Mesenchymal stem cell (in vitro differentiated cells and primary cell): ENCODE results near the gene GPR148.
A peak's percentile ranks its signal among the peaks of the same experiment; 100 is the strongest.

Experiments used
- DNase-seq: peaks from one replicate; pipeline ENCODE4 v3.0.0-alpha.2; 2013
- H2AFZ ChIP-seq: one replicate; pipeline ENCODE4 v1.6.1; 2013; ENCODE audit warnings: low read depth, mild to moderate bottlenecking, control low read depth, inconsistent platforms, low read length, moderate library complexity
- H2AK5ac ChIP-seq: 2 replicates; pipeline ENCODE4 v1.6.1; 2013; ENCODE audit warnings: low read length, moderate library complexity, mild to moderate bottlenecking, inconsistent platforms; ENCODE audit not compliant: severe bottlenecking
- H2BK120ac ChIP-seq: one replicate; pipeline ENCODE4 v1.6.1; 2013; ENCODE audit warnings: low read depth, mild to moderate bottlenecking, inconsistent platforms, low read length, moderate library complexity
- H2BK12ac ChIP-seq, 2 experiments: one replicate each; pipeline ENCODE4 v1.6.1; 2013; ENCODE audit warnings: inconsistent platforms in 2 of 2, low read length in 2 of 2, mild to moderate bottlenecking in 2 of 2, moderate library complexity in 2 of 2, control low read depth in 1 of 2
- H2BK15ac ChIP-seq: one replicate; pipeline ENCODE4 v1.6.1; 2013; ENCODE audit warnings: mild to moderate bottlenecking, low read depth, inconsistent platforms; ENCODE audit not compliant: poor library complexity, severe bottlenecking
- H2BK5ac ChIP-seq: 2 replicates; pipeline ENCODE4 v1.6.1; 2013; ENCODE audit warnings: low read depth, mild to moderate bottlenecking, low read length, control low read depth, inconsistent platforms; ENCODE audit not compliant: poor library complexity, severe bottlenecking
- H3K14ac ChIP-seq, 2 experiments: one replicate each; pipeline ENCODE4 v1.6.1; 2013; ENCODE audit warnings: inconsistent platforms in 2 of 2, low read length in 2 of 2, control low read depth in 1 of 2, mild to moderate bottlenecking in 1 of 2, moderate library complexity in 1 of 2
- H3K18ac ChIP-seq, 2 experiments: one replicate each; pipeline ENCODE4 v1.6.1; 2013; ENCODE audit warnings: inconsistent platforms in 2 of 2, low read length in 2 of 2, control low read depth in 1 of 2, low read depth in 1 of 2, mild to moderate bottlenecking in 1 of 2
- H3K23ac ChIP-seq, 2 experiments: one replicate each; pipeline ENCODE4 v1.6.1; 2013; ENCODE audit warnings: inconsistent platforms in 2 of 2, low read length in 2 of 2, mild to moderate bottlenecking in 2 of 2, moderate library complexity in 2 of 2, control low read depth in 1 of 2
- H3K27ac ChIP-seq: 2 replicates; pipeline ENCODE4 v1.5.1; 2013; ENCODE audit warnings: mild to moderate bottlenecking, moderate library complexity, low read length, control low read depth, inconsistent platforms; ENCODE audit not compliant: poor library complexity, severe bottlenecking
- H3K27me3 ChIP-seq, 2 experiments: 2 replicates each; pipeline versions ENCODE4 v1.6.1 to v1.7.0; 2013; ENCODE audit warnings: low read length in 2 of 2, mild to moderate bottlenecking in 2 of 2, moderate library complexity in 2 of 2, control low read depth in 1 of 2, inconsistent platforms in 1 of 2; ENCODE audit not compliant: control insufficient read depth in 1 of 2, insufficient read depth in 1 of 2
- H3K36me3 ChIP-seq, 2 experiments: 2 replicates each; pipeline versions ENCODE4 v1.6.1 to v1.7.0; 2013; ENCODE audit warnings: low read length in 2 of 2, control low read depth in 1 of 2, inconsistent platforms in 1 of 2, low read depth in 1 of 2, mild to moderate bottlenecking in 1 of 2; ENCODE audit not compliant: insufficient read depth in 2 of 2, control insufficient read depth in 1 of 2
- H3K4ac ChIP-seq, 2 experiments: one replicate each; pipeline ENCODE4 v1.6.1; 2013; ENCODE audit warnings: inconsistent platforms in 2 of 2, low read length in 2 of 2, mild to moderate bottlenecking in 2 of 2, moderate library complexity in 2 of 2, control low read depth in 1 of 2, low read depth in 1 of 2
- H3K4me1 ChIP-seq: 2 replicates; pipeline ENCODE4 v1.6.1; 2013; ENCODE audit warnings: low read depth, low read length, control low read depth; ENCODE audit not compliant: control insufficient read depth, insufficient read depth
- H3K4me2 ChIP-seq: 2 replicates; pipeline ENCODE4 v1.6.1; 2013; ENCODE audit warnings: low read length, mild to moderate bottlenecking, inconsistent platforms; ENCODE audit not compliant: poor library complexity, severe bottlenecking
- H3K4me3 ChIP-seq, 2 experiments: 2 replicates each; pipeline versions ENCODE4 v1.5.1 to v1.7.0; 2013; ENCODE audit warnings: low read length in 2 of 2, mild to moderate bottlenecking in 2 of 2, control low read depth in 1 of 2, low read depth in 1 of 2; ENCODE audit not compliant: insufficient read depth in 1 of 2
- H3K79me1 ChIP-seq: replicated peaks from 2 replicates; pipeline ENCODE4 v1.6.1; 2013; ENCODE audit warnings: mild to moderate bottlenecking, control low read depth, low read length, inconsistent platforms; ENCODE audit not compliant: poor library complexity, severe bottlenecking
- H3K9ac ChIP-seq: 2 replicates; pipeline ENCODE4 v1.7.0; 2013; ENCODE audit warnings: mild to moderate bottlenecking, low read length, moderate library complexity
- H3K9me3 ChIP-seq: 2 replicates; pipeline ENCODE4 v1.7.0; 2013; ENCODE audit warnings: mild to moderate bottlenecking, low read length; ENCODE audit not compliant: control insufficient read depth
- H4K8ac ChIP-seq: one replicate; pipeline ENCODE4 v1.6.1; 2013; ENCODE audit warnings: inconsistent platforms, mild to moderate bottlenecking, low read length, moderate library complexity
- H4K91ac ChIP-seq: one replicate; pipeline ENCODE4 v1.6.1; 2013; ENCODE audit warnings: mild to moderate bottlenecking, low read length, inconsistent platforms
- WGBS: methylation state at CpG from one replicate; pipeline ENCODE4 v1.1.7; 2013; ENCODE audit warnings: mixed read lengths; 5-methylcytosine and 5-hydroxymethylcytosine counted together

The GPR148 gene

DNA sequence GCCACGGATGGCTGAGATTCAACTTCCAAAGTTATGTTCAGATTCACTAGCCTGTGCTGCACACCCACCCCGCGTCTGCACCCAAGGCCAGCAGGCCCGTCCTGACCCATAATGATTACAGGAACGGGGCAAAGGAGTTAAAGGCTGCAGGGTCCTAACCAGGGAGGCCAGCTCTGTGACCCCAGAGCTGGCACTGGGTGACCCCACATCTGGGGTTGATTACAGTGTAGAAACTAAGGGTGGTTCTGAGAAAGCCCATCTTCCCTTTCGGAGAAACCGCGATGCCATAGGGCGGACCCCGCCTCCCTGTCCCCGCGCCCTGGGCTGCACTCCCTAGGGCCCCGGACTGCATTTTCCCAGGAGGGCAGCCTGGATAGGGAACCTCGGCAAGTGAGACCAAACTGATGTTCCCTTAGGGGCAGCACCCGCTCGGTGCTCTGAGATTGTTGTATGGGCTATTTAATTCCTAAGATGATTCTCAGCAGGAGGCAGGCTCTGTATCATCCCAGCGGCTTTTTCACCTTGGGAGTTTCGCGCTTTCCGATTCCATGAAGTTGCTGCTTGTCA lies 2.2 kb upstream of the GPR148 start:
- Histone ChIP-seq H3K23ac (no peak overlapping the region), H2BK120ac (no peak overlapping the region), H3K9ac (peak overlapping the region; percentile 83), H3K4me2 (peak overlapping the region; percentile 89), H4K91ac (no peak overlapping the region), H3K79me1 (no peaks in the 10 kb centered on the region), H2BK5ac (no peak overlapping the region), H2AFZ (no peak overlapping the region), H3K18ac (no peak overlapping the region), H3K4ac (no peak overlapping the region), H3K4me3 (peak overlapping the region; percentile 51 to 80), H3K36me3 (no peaks in the 10 kb centered on the region), H3K9me3 (no peaks in the 10 kb centered on the region), H3K4me1 (peaks cover 17% of the 10 kb centered on the region), H2BK12ac (no peak overlapping the region), H2AK5ac (no peak overlapping the region), H4K8ac (no peak overlapping the region), H2BK15ac (no peak overlapping the region), H3K27ac (no peak overlapping the region), H3K14ac (no peak overlapping the region), H3K27me3 (peaks cover 5 to 8% of the 10 kb centered on the region in 2 experiments)
- 35% methylated on average over 20 of the region's 20 CpGs for WGBS
- no peak for DNase-seq

DNA sequence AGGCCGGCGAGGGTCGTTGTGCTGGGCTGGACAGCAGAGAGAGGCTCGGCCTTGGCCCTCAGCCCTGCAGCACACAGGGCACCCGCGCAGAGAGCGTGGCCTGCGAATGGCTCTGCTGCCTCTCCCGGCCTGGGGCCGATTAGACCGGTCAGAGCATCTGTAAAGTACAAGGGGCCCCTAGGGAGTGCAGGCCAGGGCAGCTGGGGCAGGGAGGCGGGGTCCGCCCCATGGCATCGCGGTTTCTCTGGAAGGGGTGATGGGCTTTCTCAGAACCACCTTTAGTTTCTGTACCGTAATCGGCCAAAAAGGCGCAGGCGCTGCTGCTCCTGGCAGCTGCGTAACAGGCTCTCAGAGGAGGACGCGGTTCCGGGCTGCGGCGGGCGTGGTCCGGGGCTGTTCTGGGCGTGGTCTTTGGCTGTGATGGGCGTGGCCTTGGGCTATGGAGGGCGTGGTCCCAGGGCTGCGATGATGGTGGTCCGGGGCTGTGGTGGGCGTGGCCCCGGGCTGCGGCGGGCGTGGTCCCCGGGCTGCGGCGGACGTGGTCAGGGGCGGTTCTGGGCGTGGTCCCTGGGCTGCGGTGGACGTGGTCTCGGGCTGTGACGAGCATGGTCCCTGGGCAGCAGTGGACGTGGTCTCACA lies 1.5 kb upstream of the GPR148 start:
- Histone ChIP-seq H2BK12ac (no peak overlapping the region), H3K4me1 (peaks cover 17% of the 10 kb centered on the region), H2AFZ (peak overlapping the region; percentile 54), H3K4me2 (peak overlapping the region; percentile 89), H3K9ac (peak overlapping the region; percentile 83), H3K27ac (no peak overlapping the region), H3K4me3 (peak overlapping the region; percentile 51 to 80), H4K91ac (peak overlapping the region; percentile 20), H2BK120ac (no peak overlapping the region), H3K9me3 (no peaks in the 10 kb centered on the region), H3K4ac (no peak overlapping the region), H3K18ac (peak overlapping the region in 1 of 2 experiments; percentile 22), H2BK5ac (no peak overlapping the region), H3K14ac (no peak overlapping the region), H2BK15ac (no peak overlapping the region), H3K23ac (no peak overlapping the region), H4K8ac (no peak overlapping the region), H3K27me3 (peaks cover 5 to 8% of the 10 kb centered on the region in 2 experiments), H3K79me1 (no peaks in the 10 kb centered on the region), H2AK5ac (no peak overlapping the region), H3K36me3 (no peaks in the 10 kb centered on the region)
- peak; percentile 30 for DNase-seq
- under 1% methylated on average over 36 of the region's 48 CpGs for WGBS

- no peaks in the 10 kb centered on the region for H3K79me1 ChIP-seq
- H2BK15ac ChIP-seq: no peak overlapping the region
- no peak overlapping the region for H3K9ac ChIP-seq
- H4K91ac ChIP-seq: peak overlapping the region; percentile 20
- no peak overlapping the region for H4K8ac ChIP-seq
- peaks cover 17% of the 10 kb centered on the region for H3K4me1 ChIP-seq
- H2AFZ ChIP-seq: peak overlapping the region; percentile 20
- H3K14ac ChIP-seq: no peak overlapping the region
- H2BK5ac ChIP-seq: no peak overlapping the region
- H2AK5ac ChIP-seq: no peak overlapping the region
- H3K23ac ChIP-seq: no peak overlapping the region
- H3K27me3 ChIP-seq: peaks cover 5 to 8% of the 10 kb centered on the region in 2 experiments
- no peak for DNase-seq
- peak overlapping the region; percentile 51 to 80 for H3K4me3 ChIP-seq
- no peak overlapping the region for H2BK120ac ChIP-seq
- H3K4ac ChIP-seq: no peak overlapping the region
- no peaks in the 10 kb centered on the region for H3K36me3 ChIP-seq
- no peak overlapping the region for H2BK12ac ChIP-seq
- H3K18ac ChIP-seq: no peak overlapping the region
- H3K4me2 ChIP-seq: peak overlapping the region; percentile 89
- whole genome bisulfite sequencing: 41% methylated on average over 12 of the region's 12 CpGs
- no peaks in the 10 kb centered on the region for H3K9me3 ChIP-seq
- H3K27ac ChIP-seq: no peak overlapping the region
Measured at GRCh38 chr2:130728007-130728454, 839 bp upstream of the GPR148 start.

DNA sequence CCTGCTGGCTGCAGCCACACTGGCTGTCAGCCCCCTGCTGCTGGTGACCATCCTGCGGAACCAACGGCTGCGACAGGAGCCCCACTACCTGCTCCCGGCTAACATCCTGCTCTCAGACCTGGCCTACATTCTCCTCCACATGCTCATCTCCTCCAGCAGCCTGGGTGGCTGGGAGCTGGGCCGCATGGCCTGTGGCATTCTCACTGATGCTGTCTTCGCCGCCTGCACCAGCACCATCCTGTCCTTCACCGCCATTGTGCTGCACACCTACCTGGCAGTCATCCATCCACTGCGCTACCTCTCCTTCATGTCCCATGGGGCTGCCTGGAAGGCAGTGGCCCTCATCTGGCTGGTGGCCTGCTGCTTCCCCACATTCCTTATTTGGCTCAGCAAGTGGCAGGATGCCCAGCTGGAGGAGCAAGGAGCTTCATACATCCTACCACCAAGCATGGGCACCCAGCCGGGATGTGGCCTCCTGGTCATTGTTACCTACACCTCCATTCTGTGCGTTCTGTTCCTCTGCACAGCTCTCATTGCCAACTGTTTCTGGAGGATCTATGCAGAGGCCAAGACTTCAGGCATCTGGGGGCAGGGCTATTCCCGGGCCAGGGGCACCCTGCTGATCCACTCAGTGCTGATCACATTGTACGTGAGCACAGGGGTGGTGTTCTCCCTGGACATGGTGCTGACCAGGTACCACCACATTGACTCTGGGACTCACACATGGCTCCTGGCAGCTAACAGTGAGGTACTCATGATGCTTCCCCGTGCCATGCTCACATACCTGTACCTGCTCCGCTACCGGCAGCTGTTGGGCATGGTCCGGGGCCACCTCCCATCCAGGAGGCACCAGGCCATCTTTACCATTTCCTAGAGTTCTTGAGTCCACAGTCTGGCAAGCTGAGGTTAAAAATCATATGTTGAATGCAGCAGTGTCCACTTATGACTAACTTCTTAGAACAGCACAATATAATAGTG lies 741 bp downstream of the GPR148 start:
- Histone ChIP-seq H3K9ac (no peak overlapping the region), H3K14ac (no peak overlapping the region), H4K8ac (no peak overlapping the region), H3K9me3 (no peaks in the 10 kb centered on the region), H2AK5ac (no peak overlapping the region), H2BK12ac (no peak overlapping the region), H3K4me1 (peaks cover 17% of the 10 kb centered on the region), H2BK15ac (no peak overlapping the region), H3K4me3 (no peak overlapping the region), H3K23ac (no peak overlapping the region), H3K18ac (no peak overlapping the region), H3K79me1 (no peaks in the 10 kb centered on the region), H3K36me3 (no peaks in the 10 kb centered on the region), H4K91ac (no peak overlapping the region), H2AFZ (no peak overlapping the region), H2BK120ac (no peak overlapping the region), H3K27ac (no peak overlapping the region), H2BK5ac (no peak overlapping the region), H3K27me3 (peaks cover 5 to 8% of the 10 kb centered on the region in 2 experiments), H3K4ac (no peak overlapping the region), H3K4me2 (no peak overlapping the region)
- 91% methylated on average over 17 of the region's 17 CpGs for WGBS
- DNase-seq: no peak
